OCI-LY1 (cell line): ENCODE measurements around the gene TMEM30A.
A peak's percentile ranks its signal among the peaks of the same experiment; 100 is the strongest.

ENCODE experiments used
- H2AFZ ChIP-seq: fragments of 200-600 bp; sonication (generic), shearing (Covaris generic); 2 replicates; pipeline ENCODE4 v1.6.0; 2014; ENCODE audit warnings: antibody characterized with exemption, mild to moderate bottlenecking, low read length
- H3F3A ChIP-seq: fragments of 200-600 bp; sonication (generic), shearing (Covaris generic); 2 replicates; pipeline ENCODE4 v1.6.0; 2014; ENCODE audit warnings: mild to moderate bottlenecking, antibody characterized with exemption, low read length, moderate library complexity; ENCODE audit not compliant: insufficient read depth
- H3K27ac ChIP-seq: fragments of 200-600 bp; sonication (generic); 2 replicates; pipeline ENCODE4 v1.5.1; 2014; ENCODE audit warnings: low read length, mixed run types, mild to moderate bottlenecking, low read depth; ENCODE audit not compliant: poor library complexity, severe bottlenecking
- H3K27me3 ChIP-seq: fragments of 200-600 bp; sonication (generic); 2 replicates; pipeline ENCODE4 v1.6.0; 2014; ENCODE audit warnings: antibody characterized with exemption, mild to moderate bottlenecking, low read length, moderate library complexity; ENCODE audit not compliant: insufficient read depth
- H3K36me3 ChIP-seq: fragments of 200-600 bp; sonication (generic); 2 replicates; pipeline ENCODE4 v1.6.1; 2014; ENCODE audit warnings: mild to moderate bottlenecking, antibody characterized with exemption, low read length, moderate library complexity, mixed read lengths; ENCODE audit not compliant: insufficient read depth
- H3K4me1 ChIP-seq: fragments of 200-600 bp; sonication (generic); 2 replicates; pipeline ENCODE4 v1.5.1; 2014; ENCODE audit warnings: mild to moderate bottlenecking, low read length, moderate library complexity; ENCODE audit not compliant: insufficient read depth, severe bottlenecking
- H3K4me2 ChIP-seq: fragments of 200-600 bp; sonication (generic), shearing (Covaris generic); 2 replicates; pipeline ENCODE4 v1.6.1; 2014; ENCODE audit warnings: low read length
- H3K4me3 ChIP-seq: fragments of 200-600 bp; sonication (generic); 2 replicates; pipeline ENCODE4 v1.5.1; 2014; ENCODE audit warnings: low read length, low read depth, mild to moderate bottlenecking, mixed read lengths; ENCODE audit not compliant: poor library complexity, severe bottlenecking
- H3K79me2 ChIP-seq: fragments of 200-600 bp; shearing (Covaris generic); 2 replicates; pipeline ENCODE4 v1.6.1; 2016; ENCODE audit warnings: mixed run types, low read length, mixed read lengths; ENCODE audit not compliant: insufficient read depth
- H3K9ac ChIP-seq: fragments of 200-600 bp; sonication (generic), shearing (Covaris generic); 2 replicates; pipeline ENCODE4 v1.6.1; 2014; ENCODE audit warnings: mild to moderate bottlenecking, low read length, mixed read lengths
- H3K9me2 ChIP-seq: fragments of 200-600 bp; sonication (generic), shearing (Covaris generic); 2 replicates; pipeline ENCODE4 v1.6.1; 2014; ENCODE audit warnings: low read depth, mild to moderate bottlenecking, low read length, mixed read lengths
- H3K9me3 ChIP-seq: fragments of 200-600 bp; shearing (Covaris generic); 2 replicates; pipeline ENCODE4 v1.6.1; 2014; ENCODE audit warnings: low read length, mixed read lengths
- H4K20me1 ChIP-seq: fragments of 200-600 bp; sonication (generic), shearing (Covaris generic); 2 replicates; pipeline ENCODE4 v1.6.0; 2016; ENCODE audit warnings: mild to moderate bottlenecking, low read length; ENCODE audit not compliant: insufficient read depth
- EZH2 ChIP-seq: fragments of 200-600 bp; sonication (generic), shearing (Covaris generic); IDR thresholded peaks from 2 replicates; pipeline ENCODE4 v1.8.0; 2017; ENCODE audit warnings: borderline replicate concordance, mixed run types, mild to moderate bottlenecking, antibody characterized with exemption, low read length, moderate library complexity, mixed read lengths
- TF ChIP-seq, protein P1 (sequence below): fragments of 200-600 bp; sonication (generic), shearing (Covaris generic); IDR thresholded peaks from 2 replicates; pipeline ENCODE4 v1.5.1; 2017; ENCODE audit warnings: mild to moderate bottlenecking, antibody characterized with exemption, low read length, moderate library complexity, mixed read lengths

The TMEM30A gene

DNA sequence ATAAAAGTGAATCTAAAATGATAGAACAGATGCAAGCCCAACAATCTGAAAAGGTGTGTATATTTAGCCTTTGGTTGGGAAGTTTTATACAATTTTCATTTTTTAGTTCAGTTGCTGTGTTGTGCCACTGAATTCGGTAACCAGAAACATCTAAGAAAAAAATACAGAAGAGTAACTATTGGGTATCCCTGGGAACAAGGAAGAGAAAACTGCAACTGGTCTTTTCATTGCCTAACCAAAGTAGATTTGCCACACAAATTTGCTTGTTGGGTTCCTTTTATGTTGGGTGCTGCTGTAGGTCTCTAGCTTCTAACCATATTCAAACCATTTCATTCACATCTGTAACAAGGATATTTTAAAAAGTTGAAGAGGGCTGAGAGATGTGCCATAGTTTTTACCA, 2.8 kb upstream of the TMEM30A start:
- no peak overlapping the region for H2AFZ ChIP-seq
- no peak for TF ChIP-seq EZH2
- TF ChIP-seq, protein P1, sequence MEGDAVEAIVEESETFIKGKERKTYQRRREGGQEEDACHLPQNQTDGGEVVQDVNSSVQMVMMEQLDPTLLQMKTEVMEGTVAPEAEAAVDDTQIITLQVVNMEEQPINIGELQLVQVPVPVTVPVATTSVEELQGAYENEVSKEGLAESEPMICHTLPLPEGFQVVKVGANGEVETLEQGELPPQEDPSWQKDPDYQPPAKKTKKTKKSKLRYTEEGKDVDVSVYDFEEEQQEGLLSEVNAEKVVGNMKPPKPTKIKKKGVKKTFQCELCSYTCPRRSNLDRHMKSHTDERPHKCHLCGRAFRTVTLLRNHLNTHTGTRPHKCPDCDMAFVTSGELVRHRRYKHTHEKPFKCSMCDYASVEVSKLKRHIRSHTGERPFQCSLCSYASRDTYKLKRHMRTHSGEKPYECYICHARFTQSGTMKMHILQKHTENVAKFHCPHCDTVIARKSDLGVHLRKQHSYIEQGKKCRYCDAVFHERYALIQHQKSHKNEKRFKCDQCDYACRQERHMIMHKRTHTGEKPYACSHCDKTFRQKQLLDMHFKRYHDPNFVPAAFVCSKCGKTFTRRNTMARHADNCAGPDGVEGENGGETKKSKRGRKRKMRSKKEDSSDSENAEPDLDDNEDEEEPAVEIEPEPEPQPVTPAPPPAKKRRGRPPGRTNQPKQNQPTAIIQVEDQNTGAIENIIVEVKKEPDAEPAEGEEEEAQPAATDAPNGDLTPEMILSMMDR: no peak
- no peaks in the 10 kb centered on the region for H3K9me2 ChIP-seq
- no peaks in the 10 kb centered on the region; the same call in 1 of the 2 replicates for H3F3A ChIP-seq
- H3K36me3 ChIP-seq: no peaks in the 10 kb centered on the region
- H3K27ac ChIP-seq: no peak overlapping the region
- peaks cover 28% of the 10 kb centered on the region for H3K79me2 ChIP-seq
- H3K4me3 ChIP-seq: peak overlapping the region; percentile 95
- H4K20me1 ChIP-seq: no peaks in the 10 kb centered on the region
- H3K9ac ChIP-seq: no peak overlapping the region
- H3K4me1 ChIP-seq: peaks cover 37% of the 10 kb centered on the region
- H3K4me2 ChIP-seq: peak overlapping the region; percentile 30
- H3K9me3 ChIP-seq: no peaks in the 10 kb centered on the region
- no peaks in the 10 kb centered on the region for H3K27me3 ChIP-seq

DNA sequence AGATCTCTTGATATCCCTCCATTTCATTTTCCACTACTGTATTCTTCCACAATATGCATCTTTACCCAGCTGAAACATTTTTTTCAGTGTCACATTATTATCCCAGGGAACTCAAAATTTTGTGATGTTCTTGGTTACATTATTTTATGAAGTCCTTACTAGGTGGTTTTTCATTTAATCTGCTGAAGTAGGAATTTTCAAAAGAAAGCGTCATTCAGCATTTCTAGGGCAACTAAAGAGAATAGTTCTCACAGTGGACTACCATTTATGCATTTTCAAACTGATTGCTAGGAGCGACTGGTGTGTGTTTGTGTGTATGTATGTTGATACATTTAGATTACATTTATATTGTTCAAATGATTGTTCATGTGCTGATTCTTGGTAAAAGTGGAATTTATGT, 2.4 kb upstream of the TMEM30A start:
- Histone ChIP-seq H3K4me2 (peak overlapping the region; percentile 30), H3K4me3 (peak overlapping the region; percentile 95), H3K27ac (no peak overlapping the region), H3K4me1 (peaks cover 40% of the 10 kb centered on the region), H3K79me2 (peaks cover 32% of the 10 kb centered on the region), H3K27me3 (no peaks in the 10 kb centered on the region), H2AFZ (no peak overlapping the region), H3F3A (no peaks in the 10 kb centered on the region; the same call in 1 of the 2 replicates), H3K9me2 (no peaks in the 10 kb centered on the region), H3K9me3 (no peaks in the 10 kb centered on the region), H3K9ac (no peak overlapping the region), H4K20me1 (no peaks in the 10 kb centered on the region), H3K36me3 (no peaks in the 10 kb centered on the region)
- TF ChIP-seq EZH2: no peak
- TF ChIP-seq, protein P1: no peak

- Histone ChIP-seq H3K4me1 (peaks cover 56% of the 10 kb centered on the region), H3K9me2 (no peaks in the 10 kb centered on the region), H3K9ac (peak overlapping the region; percentile 89), H3K79me2 (peaks cover 49% of the 10 kb centered on the region), H3K9me3 (no peaks in the 10 kb centered on the region), H3K4me3 (peak overlapping the region; percentile 95), H3K27me3 (no peaks in the 10 kb centered on the region), H3K36me3 (no peaks in the 10 kb centered on the region), H4K20me1 (no peaks in the 10 kb centered on the region), H2AFZ (peak overlapping the region; percentile 76; the same call in 1 of the 2 replicates), H3K27ac (peak overlapping the region; percentile 87), H3F3A (no peaks in the 10 kb centered on the region; the same call in 1 of the 2 replicates), H3K4me2 (peak overlapping the region; percentile 80)
- TF ChIP-seq EZH2: no peak
- TF ChIP-seq, protein P1: no peak
Observed at GRCh38 chr6:75285283-75285639, 669 bp upstream of the TMEM30A start.
